ENCODE measurements around the gene MED31. TPM values are rescaled to one million over a fixed set of nuclear protein-coding genes. Genes with fewer than 3 reads are reported as not detected.

The MED31 gene
- total RNA-seq (2012; rRNA removed) = 5.6 and 8.1 TPM in 2 replicates
- 11.6 and 13.9 TPM in 2 replicates for polyA plus RNA-seq (2012; rRNA removed)
- polyA plus RNA-seq (2012; cell fraction: cytosol; rRNA removed) = 2.4 and 9.5 TPM in 2 replicates
- 0.83 and 9.7 TPM in 2 replicates for polyA plus RNA-seq (2012; cell fraction: nucleus; rRNA removed; ENCODE audit: low replicate concordance)
- Bru-seq, nascent RNA = percentile 77 among the genes with signal in this experiment
- percentile 50 among the genes with signal in this experiment for BruChase-seq, experiment 1, labeled RNA remaining after a 6-hour chase
- percentile 60 among the genes with signal in this experiment for BruChase-seq, experiment 2, labeled RNA remaining after a 2-hour chase
- long read RNA-seq, transcript MED31-201 (4 exons, 1,654 nt) = major isoform, 6 of 11 reads
- long read RNA-seq, partial matches to known transcripts = 1 of 11 reads
- long read RNA-seq, other reads (novel, unspliced or antisense) = 3 of 11 reads

DNA sequence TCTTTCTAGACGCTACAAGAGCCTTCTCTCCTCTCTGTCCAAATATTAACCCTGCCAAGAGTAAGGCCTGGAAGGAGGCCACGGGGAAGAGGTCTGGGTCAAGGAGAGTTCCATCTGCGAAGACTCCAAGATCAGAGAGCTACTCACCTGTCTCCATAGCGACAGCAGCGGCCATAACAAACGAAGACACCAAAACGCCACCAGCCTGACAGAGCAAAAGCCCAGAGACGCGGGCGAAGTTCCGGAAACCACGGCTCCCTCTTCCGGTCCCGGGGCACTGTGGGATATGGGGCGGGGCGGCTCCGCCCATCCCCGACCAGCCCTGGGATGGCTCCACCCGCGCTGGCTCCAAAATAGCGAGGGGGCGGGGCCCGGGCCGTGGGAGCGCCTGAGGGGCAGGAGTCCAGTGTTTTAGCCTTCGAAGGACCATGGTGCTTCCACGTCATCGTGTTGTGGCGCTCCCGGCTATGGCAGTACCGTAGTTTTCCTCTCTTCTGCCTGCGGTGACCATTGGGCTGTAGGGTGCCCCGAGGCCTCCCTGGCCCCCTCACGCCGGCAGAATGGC, at the start of gene MED31, which contains the start of gene C17orf100:
MED31 (minus strand) TSS at position 252 of the 565 bp plus-strand sequence; CDS start at position 175, 77 bp downstream.
C17orf100 (plus strand) TSS at position 409 of the 565 bp plus-strand sequence; CDS start at position 561, 152 bp downstream.
- peak within 1 kb of the TSS; percentile 30 to 98 for H4K8ac ChIP-seq (ENCODE audit: low read depth in 2 of 2, low read length in 2 of 2)
- POLR2A ChIA-PET (ENCODE audit: unreplicated experiment) = no interaction called here
- H3K27me3 ChIP-seq (ENCODE audit: control insufficient read depth, insufficient read depth, low read length) = peaks cover 20% of the 10 kb centered on the region
- intact Hi-C loops (cut with micrococcal nuclease) = loop anchor here (10.0 kb wide), 1 partner anchor 1067 kb away; the partner anchor contains the start of gene NLRP1
- peak within 1 kb of the TSS; percentile 99 for H2AFZ ChIP-seq (replicated peaks; ENCODE audit: low read length, poor library complexity)
- H3K4me1 ChIP-seq (ENCODE audit: control insufficient read depth, insufficient read depth, low read length) = 0 out of 2 replicates have a peak, but pooled peaks cover 6% of the 10 kb centered on the region
- peak within 1 kb of the TSS; percentile 84 for H3K4ac ChIP-seq (ENCODE audit: low read depth, low read length)
- peaks cover 8% of the 10 kb centered on the region; the same call in 1 of the 2 replicates for H3K9me1 ChIP-seq (ENCODE audit: insufficient read depth, low read length)
- dilution Hi-C loops (cut with HindIII; ENCODE audit: low sequenced_read_pairs, unreplicated experiment) = no loop called here
- H3K14ac ChIP-seq (replicated peaks; ENCODE audit: low read depth, low read length) = peak within 1 kb of the TSS; percentile 89
- H3K4me2 ChIP-seq (ENCODE audit: low read depth, low read length) = peak within 1 kb of the TSS; percentile 92
- peak within 1 kb of the TSS; percentile 65 for H2BK120ac ChIP-seq (ENCODE audit: low read depth, low read length)
- peak within 1 kb of the TSS; percentile 72 for H3K56ac ChIP-seq (ENCODE audit: extremely low read depth, insufficient read depth, low read length)
- 2% methylated on average over 9 of the region's 35 CpGs; no CpG with 5 or more reads in 1 of the 2 experiments for WGBS, 2 experiments (ENCODE audit: extremely low coverage in 2 of 2, insufficient read length in 1 of 2)
- H3K9me3 ChIP-seq (ENCODE audit: control insufficient read depth, insufficient read depth, low read length) = no peaks in the 10 kb centered on the region; the same call in 1 of the 2 replicates
- H2BK5ac ChIP-seq (ENCODE audit: low read depth, low read length, poor library complexity, severe bottlenecking) = peak within 1 kb of the TSS; percentile 44
- ATAC-seq (ENCODE audit: low read depth) (peak; percentile 98), DNase-seq (peak; percentile 85)
- H3K36me3 ChIP-seq (ENCODE audit: control insufficient read depth, insufficient read depth, low read length) = peaks cover 6% of the 10 kb centered on the region
- no TSS peak for BruUV-seq (replicated peaks)
- peak within 1 kb of the TSS; percentile 88 for H3K9ac ChIP-seq (ENCODE audit: low read depth, low read length)
- peak within 1 kb of the TSS; percentile 64 for H3K18ac ChIP-seq (ENCODE audit: low read depth, low read length)
- peak within 1 kb of the TSS; percentile 68 for H3K23ac ChIP-seq (ENCODE audit: low read depth, low read length)
- in situ Hi-C loops (cut with MboI; ENCODE audit: low sequenced_read_pairs) = no loop called here
- H2BK20ac ChIP-seq (ENCODE audit: low read depth, low read length) = no peak within 1 kb of the TSS
- peak within 1 kb of the TSS; percentile 88 for H2AK5ac ChIP-seq (ENCODE audit: low read depth, low read length)
- H3K27ac ChIP-seq (ENCODE audit: insufficient read depth, low read length) = peak within 1 kb of the TSS; percentile 73
- peak within 1 kb of the TSS; percentile 85 for H4K5ac ChIP-seq (ENCODE audit: low read depth, low read length)
- peaks cover 9 to 34% of the 10 kb centered on the region in 2 experiments; a peak in 3 of 4 replicates for H3K79me1 ChIP-seq (ENCODE audit: low read depth in 1 of 2, low read length in 2 of 2)
- peaks cover 11% of the 10 kb centered on the region for H4K20me1 ChIP-seq (ENCODE audit: insufficient read depth, low read length)
- peak within 1 kb of the TSS; percentile 92 for H2AK9ac ChIP-seq (replicated peaks; ENCODE audit: low read depth, low read length, poor library complexity)
- peak within 1 kb of the TSS; percentile 90 for H3K4me3 ChIP-seq (ENCODE audit: insufficient read depth, low read depth, low read length)
- no peak within 1 kb of the TSS; the same call in 2 of the 3 replicates for H2BK15ac ChIP-seq (ENCODE audit: low read depth, low read length)
- peak within 1 kb of the TSS; percentile 72 for H4K91ac ChIP-seq (ENCODE audit: insufficient read depth, low read depth, low read length)
- CTCF ChIA-PET = no interaction called here
- TF ChIP-seq CTCF (conservative IDR thresholded peaks at IDR 0.05; ENCODE audit: low read depth, low read length) (no peak), RFX5 (IDR thresholded peaks at IDR 0.05; ENCODE audit: low read depth, low read length) (no peak), CHD1 (IDR thresholded peaks at IDR 0.05; ENCODE audit: low read depth, low read length) (no peak), FOS (IDR thresholded peaks at IDR 0.05; ENCODE audit: low read depth, low read length) (no peak), MAZ (IDR thresholded peaks at IDR 0.05; ENCODE audit: borderline replicate concordance, low read depth, low read length) (peak; percentile 74; the same call in 1 of the 2 replicates), ELK1 (IDR thresholded peaks at IDR 0.05; ENCODE audit: borderline replicate concordance, low read depth, low read length) (no peak), RCOR1 (IDR thresholded peaks at IDR 0.05; ENCODE audit: insufficient replicate concordance, low read length) (no peak), SMC3 (IDR thresholded peaks at IDR 0.05; ENCODE audit: low read depth, low read length) (no peak), MAFK (IDR thresholded peaks at IDR 0.05; ENCODE audit: low read depth, low read length) (no peak), MXI1 (IDR thresholded peaks at IDR 0.05; ENCODE audit: borderline replicate concordance, low read depth, low read length) (peak; percentile 58), CEBPB (IDR thresholded peaks at IDR 0.05; ENCODE audit: low read depth, low read length) (no peak)
- TF ChIP-seq, protein P1, sequence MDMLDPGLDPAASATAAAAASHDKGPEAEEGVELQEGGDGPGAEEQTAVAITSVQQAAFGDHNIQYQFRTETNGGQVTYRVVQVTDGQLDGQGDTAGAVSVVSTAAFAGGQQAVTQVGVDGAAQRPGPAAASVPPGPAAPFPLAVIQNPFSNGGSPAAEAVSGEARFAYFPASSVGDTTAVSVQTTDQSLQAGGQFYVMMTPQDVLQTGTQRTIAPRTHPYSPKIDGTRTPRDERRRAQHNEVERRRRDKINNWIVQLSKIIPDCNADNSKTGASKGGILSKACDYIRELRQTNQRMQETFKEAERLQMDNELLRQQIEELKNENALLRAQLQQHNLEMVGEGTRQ (IDR thresholded peaks at IDR 0.05; ENCODE audit: low read depth, low read length) = no peak
